NCI-H1930 (cell line): ENCODE results near the gene HSPB2.

Experiments
- DNase-seq, 2 experiments: peaks; one replicate each; lab custom pipeline; 2025; lab: John Stamatoyannopoulos, UW

The HSPB2 gene

DNA sequence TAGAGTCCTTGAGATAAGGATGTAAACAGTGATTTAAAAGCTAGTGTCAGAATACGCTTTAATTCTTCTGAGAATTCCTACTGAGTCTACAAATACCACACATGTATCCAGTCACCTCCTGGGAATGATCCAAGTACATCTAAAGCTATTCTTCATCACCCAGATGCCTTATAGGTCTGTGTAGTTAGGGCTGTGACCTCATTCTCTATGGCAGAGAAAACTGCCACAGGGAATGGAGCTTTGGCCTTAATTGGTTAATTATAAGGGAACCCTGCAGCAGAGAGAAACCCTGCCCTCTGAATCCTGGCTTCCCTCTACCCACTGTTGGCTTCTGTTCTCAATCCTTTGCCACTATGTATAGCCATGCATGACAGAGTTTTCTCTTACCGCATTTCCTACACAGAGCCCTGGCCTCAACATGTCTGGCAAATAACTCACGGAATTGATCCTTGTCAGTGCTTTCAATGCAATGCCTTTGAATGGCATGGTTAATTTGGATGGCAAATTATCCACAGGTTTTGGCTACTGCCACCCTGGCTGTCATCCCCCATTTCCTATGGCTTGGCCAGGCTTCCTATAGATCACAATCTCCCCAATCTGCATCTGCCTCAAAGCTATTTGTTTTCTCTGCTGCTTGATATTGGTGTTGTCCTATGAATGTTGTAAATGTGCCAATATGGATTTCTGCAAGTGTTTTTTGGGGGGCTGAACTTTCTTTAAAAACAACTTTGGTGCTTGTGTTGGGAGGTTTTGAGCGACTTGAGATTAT lies 27.5 kb downstream of the HSPB2 start:
- DNase-seq = no peak

DNA sequence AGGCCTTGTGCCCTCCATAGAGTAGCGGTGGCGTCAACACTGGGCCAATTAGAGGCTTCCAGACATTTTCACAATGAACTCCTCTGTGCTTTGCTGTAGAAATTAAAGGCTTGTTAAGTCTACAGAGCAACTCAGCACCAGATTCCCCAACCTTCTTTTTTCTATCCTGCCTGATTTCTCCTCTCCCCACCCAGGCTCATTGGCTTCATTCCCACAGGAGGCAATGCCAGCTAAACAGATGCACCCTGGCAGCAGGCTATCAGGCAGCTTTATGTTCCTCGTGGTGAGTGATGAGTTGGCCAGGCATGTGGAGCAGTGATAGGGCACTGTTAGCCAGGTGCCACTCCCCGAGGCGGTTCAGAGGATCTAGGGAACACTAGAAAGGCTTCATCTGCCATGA lies 29.4 kb downstream of the HSPB2 start:
- no peak for DNase-seq

DNA sequence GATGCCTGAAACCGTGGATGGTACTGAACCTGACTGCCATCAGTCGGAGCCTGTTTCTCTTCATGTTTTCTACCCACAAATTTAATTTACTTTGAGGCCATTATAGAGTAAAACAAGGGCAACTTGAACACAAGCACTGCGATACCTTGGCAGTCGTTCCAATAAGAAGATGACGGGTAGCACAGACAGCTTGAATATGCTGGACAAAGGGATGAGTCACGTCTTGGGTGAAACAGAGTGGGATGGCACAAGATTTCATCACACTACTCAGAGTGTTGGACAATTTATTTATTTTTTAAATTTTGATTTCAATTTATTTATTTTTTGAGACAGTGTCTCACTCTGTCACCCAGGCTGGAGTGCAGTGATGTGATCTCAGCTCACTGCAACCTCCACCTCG lies 30.3 kb downstream of the HSPB2 start:
- no peak for DNase-seq

DNA sequence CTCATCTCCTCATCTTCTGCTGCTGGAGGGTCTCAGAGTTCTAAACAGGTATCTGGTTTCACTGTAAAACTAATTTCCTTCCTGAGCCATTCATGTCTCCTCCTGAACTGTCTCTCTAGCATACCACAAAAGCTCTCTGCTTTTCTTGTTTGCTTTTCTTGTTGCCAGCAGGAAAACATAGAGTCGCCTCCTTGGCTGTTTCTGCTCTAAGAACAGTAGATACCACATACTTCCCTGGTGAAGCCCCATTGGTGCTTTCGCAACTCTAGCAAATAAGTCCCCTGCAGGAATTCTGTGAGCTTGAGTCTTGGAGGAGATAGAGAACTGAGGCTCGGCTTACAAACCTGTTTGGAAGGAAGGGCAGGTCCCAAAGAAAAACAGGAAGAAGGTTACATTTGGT lies 31.6 kb downstream of the HSPB2 start:
- no peak for DNase-seq

DNA sequence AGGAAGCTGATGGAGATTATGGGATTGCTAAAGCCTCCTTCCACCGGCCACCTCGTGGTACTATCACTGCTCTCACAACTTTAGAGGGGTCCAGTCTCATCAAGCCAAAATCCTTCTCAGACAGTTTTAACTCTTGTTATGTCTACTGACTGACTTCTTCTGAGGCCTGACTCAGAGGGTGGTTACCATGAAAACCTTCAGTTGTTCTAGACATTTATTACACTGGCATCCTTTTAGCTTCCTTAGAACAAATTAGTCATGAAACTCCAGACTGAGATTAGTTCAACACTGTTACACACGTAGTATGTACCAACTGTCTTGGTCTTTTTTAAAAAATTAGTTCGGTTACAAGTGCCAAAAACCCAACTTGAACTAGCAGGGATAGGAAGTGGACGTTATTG lies 32.1 kb downstream of the HSPB2 start:
- DNase-seq = no peak

DNA sequence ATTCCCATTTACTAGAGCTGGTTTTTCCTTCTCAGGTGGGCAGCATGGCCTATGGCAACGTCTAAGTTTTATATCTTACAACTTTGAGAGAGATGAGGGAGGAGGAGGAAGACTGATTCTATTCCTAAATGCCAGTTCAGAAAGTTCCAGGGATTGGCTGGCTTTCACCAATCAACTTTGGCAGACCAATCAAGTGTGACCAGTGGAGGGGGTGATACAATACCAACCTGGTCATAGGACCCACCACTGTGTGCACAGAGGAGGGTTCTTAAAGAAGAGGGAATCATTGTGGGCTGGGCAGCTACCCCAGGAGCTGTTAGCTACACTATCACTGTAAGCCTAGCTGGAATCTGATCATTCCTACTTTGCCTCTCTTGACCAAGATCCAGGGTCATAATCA lies 32.7 kb downstream of the HSPB2 start:
- DNase-seq = no peak

DNA sequence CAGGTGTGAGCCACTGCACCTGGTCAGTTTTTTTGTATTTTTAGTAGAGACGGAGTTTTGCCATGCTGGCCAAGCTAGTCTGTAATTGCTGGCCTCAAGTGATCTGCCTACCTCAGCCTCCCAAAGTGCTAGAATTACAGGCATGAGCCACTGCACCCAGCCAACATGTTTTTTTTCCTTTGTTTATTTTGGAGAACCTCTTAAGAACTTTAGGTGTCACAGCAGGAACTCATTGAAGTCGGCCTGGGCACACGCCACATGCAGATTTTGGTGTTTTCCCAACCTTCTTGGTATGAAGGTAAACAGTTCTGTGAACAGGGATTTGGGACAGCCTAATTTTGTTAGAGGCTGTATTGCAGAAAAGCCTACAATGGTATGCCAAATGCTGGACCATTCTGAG lies 34.0 kb downstream of the HSPB2 start:
- DNase-seq = no peak

DNA sequence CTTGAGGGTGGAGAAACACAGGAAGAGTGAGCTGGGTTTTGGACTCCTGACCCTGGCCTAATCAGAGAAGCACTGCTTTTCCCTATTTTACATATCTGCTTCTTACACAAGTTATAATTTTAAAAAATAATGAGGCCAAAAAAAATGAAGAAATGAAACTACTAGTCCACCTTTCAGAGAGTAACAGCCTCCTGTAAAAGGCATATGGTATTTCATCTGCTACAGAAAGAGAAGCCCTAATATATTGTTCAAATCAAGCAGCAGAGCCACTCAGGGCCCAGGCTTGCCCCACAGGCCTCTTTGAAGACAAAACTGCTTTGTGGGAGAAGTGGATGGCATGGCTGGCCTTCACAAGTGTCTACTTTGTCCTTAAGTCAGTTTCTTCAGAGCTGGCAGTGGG lies 34.6 kb downstream of the HSPB2 start:
- DNase-seq = no peak

DNA sequence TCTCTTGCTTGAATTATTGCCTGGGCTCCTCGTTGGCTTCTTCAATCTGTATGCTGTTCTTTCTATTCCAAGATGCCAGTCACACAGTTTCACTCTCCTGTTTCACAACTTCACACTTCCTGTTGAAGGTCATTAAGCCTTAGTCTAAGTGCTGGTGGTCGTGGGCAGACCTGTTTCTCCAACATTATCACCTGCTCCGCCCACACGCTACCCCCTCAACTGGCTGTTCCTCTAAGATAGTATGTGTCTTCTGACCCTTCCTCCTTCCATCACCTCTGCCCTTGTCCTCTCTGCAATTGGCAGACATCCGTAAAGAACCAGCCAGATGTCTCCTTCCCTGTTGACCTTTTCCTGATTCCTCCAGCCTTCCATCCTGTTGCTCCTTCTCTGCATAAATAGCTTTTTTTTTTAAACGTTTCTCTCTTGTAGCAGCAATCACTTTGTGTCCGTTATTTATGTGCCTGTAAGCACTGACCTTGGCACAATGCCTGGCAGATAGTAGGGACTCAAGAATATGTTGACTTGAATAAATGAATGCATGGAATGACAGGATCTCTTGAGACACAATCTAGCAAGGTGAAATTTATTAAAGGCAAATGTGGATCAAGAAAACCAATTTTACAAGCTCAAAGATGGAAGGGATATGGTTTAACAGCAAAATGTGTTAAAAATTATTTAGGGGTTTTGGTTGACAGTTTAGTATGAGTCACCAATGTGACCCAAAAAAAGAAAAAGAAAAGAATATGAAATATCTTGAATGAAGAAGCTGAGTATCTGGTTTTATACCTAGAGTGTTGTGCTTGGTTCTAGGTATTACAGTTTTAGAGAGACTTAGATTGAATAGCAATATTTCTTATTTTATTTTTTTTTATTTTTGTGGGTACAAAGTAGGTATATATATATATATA lies 37.2 kb downstream of the HSPB2 start:
- DNase-seq = no peak

DNA sequence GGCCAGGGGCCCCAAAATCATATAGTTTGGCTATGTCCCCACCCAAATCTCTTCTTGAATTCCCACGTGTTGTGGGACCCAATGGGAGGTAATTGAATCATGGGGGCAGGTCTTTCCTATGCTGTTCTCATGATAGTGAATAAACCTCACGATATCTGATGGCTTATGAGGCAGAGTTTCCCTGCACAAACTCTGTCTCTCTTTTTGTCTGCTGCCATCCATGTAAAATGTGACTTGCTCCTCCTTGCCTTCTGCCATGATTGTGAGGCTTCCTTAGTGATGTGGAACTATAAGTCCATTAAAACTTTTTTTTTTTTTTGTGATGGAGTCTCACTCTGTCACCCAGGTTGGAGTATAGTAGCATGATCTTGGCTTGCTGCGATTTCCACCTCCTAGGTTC lies 39.0 kb downstream of the HSPB2 start:
- DNase-seq = no peak

DNA sequence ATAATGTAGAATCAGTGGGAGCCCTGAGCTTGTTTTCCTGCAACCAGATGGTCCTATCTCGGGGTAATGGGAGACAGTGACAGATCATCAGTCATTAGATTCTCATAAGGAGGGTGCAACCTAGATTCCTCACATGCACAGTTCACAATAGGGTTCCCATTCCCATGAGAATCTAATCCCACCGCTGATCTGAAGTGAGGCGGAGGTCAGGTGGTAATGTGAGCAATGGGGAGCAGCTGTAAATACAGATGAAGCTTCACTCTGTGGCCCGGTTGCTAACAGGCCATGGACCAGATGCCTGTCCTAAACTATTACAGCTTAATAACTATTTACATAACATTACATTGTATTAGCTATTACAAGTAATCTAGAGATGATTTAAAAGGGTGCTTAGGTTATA lies 41.6 kb downstream of the HSPB2 start:
- DNase-seq = no peak

DNA sequence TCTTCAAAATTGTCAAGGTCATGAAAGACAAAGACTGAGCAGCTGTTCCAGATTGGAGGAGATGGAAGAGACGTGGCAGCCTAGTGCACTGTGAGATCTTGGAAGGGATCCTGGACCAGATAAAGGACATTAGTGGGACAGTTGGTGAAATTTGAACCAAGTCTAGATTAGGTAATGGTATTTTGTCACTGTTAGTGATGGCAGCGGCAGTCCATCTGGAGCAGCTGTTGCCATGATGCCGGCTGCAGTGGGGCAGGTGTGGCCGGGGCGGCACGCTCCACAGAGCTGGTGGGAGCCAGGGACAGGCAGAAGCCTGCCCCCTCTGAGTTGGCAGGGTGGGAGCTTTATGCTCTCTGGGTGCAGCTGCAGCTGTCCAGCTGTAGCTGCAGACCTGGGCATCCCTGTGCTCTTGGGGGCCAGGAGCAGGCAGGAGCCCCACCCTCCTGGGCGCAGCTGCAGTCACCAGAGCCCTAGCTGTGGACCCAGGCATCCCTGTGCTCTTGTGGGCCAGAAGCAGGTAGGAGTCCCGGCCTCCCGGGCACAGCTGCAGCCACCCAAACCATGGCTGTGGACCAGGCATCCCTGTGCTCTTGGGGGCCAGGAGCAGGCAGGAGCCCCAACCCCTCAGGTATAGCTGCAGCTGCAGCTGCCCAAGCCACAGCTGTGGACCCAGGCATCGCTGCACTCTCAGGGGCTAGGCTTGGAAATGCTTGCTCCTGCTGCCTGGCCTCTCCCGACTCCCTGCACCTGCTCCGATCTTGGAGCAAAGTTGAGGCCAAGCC lies 45.3 kb downstream of the HSPB2 start:
- no peak for DNase-seq

DNA sequence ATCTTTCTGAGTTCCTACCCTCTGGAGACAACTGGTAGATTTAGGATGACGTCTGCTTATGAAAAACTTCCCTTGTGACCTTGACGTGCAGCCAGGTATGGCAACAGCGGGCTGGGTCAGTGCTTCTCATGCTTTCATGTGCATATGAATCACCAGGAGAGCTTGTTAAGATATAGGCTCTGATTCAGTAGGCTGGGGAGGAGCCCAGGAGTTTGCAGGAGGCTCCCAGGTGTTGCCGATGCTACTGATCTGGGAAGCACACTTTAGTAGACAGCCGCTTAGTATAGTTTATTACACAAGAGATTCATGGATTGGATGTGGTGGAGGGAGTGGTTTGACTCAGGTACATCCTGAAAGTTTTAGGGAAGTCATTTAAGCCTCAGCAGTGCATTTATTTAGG lies 48.4 kb downstream of the HSPB2 start:
- DNase-seq = no peak

DNA sequence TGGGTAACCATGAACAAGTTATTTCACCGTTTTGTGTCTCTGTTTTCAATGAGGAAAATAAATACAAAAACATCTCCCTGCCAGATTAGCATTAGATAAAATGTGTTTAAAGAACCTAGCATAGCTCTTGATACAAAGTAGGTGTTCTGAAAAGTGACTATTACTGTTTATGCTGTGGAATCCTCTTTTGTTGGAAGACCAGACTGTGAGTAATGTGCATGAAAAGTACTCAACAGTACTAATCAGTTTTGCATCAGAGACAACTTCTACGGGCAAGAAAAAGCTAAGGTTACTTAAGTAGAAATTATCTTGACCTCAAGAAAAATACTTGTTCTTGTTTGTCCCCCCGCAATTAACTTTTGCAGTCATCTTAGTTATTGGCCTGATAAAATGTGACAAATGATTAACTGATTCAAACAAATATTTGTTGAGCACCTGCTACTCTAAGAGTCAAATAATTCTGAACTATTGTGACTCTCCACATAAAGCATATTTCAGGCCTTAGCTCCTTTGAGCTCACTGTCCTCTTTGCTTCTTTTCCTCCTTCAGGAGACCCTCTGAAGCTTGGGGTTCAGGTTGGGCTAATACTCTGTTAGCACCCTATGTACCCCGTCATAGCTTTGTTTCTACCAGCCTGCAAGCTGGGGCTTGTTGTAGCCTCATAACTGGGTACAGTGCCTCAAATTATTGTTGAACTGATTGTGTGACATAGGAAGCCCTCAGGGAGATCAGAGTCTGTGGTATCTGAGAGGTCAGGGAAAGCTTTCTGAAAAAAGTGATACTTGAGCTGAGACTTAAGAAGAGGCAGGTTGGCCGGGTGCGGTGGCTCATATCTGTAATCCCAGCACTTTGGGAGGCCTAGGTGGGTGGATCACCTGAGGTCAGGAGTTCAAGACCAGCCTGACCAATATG lies 49.1 kb downstream of the HSPB2 start:
- DNase-seq = no peak
